Left colon (tissue), 2 donors: ENCODE results near the gene HEPACAM. TPM values are rescaled to one million over a fixed set of nuclear protein-coding genes. Genes with fewer than 3 reads are reported as not detected.

Experiments used
- ATAC-seq: fragments of 200-7000 bp; cut with Tn5 transposase; one replicate; pipeline ENCODE4 v1.9.1; 2020; ENCODE audit warnings: mild to moderate bottlenecking, moderate library complexity
- DNase-seq, 2 donors: peaks; one replicate each; pipeline ENCODE4 v3.0.0-alpha.2; 2020
- intact Hi-C, 2 donors: fragments of 100-400 bp; cut with DNase I in 1 of 2; cut with micrococcal nuclease in 1 of 2; formaldehyde crosslinking; loops; one replicate each; pipeline versions ENCODE4 v1.11.2 to v1.14.0; 2022; cut with DNase I, micrococcal nuclease
- total RNA-seq, 2 donors: library from RNA; stranded (reverse); fragmentation: NEBNext Ultra II Directional; extraction: Animal tissue kit (Norgen Biotek cat#: 25700); gene quantifications; one replicate each; pipeline ENCODE4 v1.2.1, GENCODE V29; 2021
- donor health status: DM: no; HTN: no; CAD: no.
- donor health status: DM: yes; HTN: yes; CAD: no.

Gene HEPACAM
- total RNA-seq, 2 donors from 2014 or later, result 0.14 TPM; not detected in 1

- intact Hi-C loops, result no loop called here
- ATAC-seq (peak; percentile 94), DNase-seq (peak; percentile 88 to 90)
Measured at GRCh38 chr11:124875943-124876817, 59.7 kb downstream of the HEPACAM start.

DNA sequence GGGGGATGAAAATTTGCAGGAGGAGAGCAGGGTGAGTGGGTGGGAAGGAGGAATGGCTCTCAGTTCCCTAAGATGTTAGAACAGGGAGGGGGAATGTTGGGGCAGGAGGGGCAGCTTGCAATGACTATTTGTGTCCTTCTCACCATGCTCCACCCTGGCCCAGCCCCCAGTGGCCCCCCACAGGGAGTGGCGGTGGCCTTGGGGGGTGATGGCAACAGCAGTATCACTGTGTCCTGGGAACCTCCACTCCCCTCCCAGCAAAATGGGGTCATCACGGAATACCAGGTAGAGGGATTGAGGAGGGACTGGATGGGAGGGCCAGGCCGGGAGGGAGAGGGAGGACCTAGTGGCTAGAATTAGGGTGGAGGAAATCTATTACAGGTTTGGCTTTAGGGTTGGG, 60.4 kb downstream of the HEPACAM start:
- intact Hi-C loops, result no loop called here
- DNase-seq (no peak), ATAC-seq (no peak)

DNA sequence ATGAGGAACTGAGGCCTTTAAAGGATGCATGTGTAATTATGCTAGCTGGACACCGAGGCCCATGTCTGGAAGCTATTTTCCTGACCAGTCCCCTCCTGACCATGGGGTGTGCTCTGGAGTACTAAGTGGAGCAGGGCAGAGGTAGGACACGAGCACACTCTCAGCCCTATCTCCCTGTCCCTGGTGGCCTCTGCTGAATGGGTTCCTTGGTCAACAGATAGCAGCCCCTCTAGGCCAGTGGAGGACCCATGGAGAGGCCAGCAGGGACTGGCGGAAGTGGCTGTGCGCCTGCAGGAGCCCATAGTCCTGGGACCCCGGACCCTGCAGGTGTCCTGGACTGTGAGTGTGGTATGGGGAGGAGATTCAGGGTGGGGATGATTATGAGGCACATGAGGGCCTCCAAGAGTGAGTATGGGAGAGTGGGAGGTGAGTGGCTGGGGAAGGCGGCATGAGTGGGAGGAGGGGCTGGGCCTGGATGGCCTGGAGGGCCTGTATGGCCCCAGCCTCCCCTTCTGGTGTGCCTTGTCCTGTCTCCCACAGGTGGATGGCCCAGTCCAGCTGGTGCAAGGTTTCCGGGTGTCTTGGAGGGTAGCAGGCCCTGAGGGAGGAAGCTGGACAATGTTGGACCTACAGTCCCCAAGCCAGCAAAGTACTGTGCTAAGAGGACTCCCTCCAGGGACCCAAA, 61.1 kb downstream of the HEPACAM start:
- ATAC-seq (no peak), DNase-seq (no peak)
- intact Hi-C loops, result no loop called here

GRCh38 chr11:124873951-124874350, 61.9 kb downstream of the HEPACAM start:
- intact Hi-C loops, result no loop called here
- DNase-seq (no peak), ATAC-seq (no peak)

DNA sequence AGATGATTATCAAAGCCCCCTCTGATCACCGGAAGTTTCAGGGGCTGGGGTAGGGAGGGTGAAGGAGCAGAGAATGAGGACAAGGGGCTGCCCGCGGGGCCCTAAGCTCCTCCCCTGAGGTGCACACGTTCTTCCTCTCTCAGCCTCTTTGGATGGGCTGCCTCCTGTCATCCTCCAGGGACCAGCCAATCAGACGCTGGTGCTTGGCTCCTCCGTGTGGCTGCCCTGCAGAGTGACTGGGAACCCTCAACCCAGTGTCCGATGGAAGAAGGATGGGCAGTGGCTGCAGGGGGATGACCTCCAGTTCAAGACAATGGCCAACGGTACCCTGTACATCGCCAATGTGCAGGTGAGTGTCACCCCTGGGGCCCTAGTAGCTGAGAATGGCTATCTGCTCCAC, 63.1 kb downstream of the HEPACAM start:
- intact Hi-C loops, result no loop called here
- ATAC-seq (no peak), DNase-seq (no peak)

DNA sequence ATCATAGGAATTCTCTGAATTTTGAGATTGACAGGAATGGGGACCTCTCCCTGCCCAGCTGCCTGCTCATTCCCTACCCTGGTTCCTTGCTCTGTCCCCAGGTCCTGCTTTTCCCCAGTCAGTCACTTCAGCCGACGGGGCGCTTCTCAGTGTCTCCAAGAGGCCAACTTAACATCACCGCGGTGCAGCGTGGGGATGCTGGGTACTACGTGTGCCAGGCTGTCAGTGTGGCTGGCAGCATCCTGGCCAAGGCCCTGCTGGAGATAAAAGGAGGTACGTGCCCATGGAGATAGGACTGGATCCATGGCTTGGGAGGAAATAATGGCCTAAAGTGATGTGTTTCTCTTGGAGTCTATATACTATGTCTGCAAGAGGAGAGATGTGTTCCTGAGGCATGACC, 63.6 kb downstream of the HEPACAM start:
- intact Hi-C loops, result no loop called here
- no peak for ATAC-seq
- DNase-seq, result no peak

- no peak for ATAC-seq
- intact Hi-C loops, result no loop called here
- no peak for DNase-seq
Measured at GRCh38 chr11:124870430-124870829, 65.4 kb downstream of the HEPACAM start.

DNA sequence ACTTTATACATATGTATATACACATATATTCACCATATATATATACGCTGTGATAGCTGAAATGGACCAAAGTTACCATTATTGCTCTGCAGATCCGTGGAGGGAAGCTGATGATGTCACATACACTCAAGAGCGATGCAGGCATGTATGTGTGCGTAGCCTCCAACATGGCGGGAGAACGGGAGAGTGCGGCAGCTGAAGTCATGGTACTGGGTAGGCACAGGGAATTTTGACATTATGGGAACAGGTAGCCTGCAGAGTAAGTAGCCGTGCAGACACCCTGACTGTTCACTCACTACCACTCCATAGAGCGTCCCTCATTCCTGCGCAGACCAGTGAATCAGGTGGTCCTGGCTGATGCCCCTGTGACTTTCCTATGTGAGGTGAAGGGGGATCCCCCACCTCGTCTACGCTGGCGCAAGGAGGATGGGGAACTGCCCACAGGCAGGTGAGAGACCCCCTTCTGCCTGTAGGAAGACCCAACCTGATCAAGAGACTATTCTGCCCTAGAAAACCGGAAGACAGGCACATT, 65.9 kb downstream of the HEPACAM start:
- no peak for ATAC-seq
- intact Hi-C loops, result no loop called here
- DNase-seq, result no peak

DNA sequence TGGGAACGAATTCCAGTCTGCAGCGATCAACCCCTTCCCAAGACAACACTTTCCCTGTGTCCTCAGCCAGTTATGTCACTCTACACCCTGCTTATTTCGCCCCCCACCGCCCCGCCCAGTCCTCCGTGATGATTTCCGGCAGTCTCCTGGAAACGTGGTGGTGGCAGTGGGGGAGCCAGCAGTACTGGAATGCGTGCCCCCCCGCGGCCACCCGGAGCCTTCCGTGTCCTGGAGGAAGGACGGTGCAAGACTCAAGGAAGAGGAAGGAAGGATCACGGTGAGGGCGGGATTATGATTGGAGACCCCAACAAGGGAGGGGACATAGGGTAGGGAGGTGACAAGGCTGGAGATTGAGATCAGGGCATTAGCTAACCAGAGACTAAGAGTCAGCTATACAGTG, 66.5 kb downstream of the HEPACAM start:
- ATAC-seq (no peak), DNase-seq (no peak)
- intact Hi-C loops, result no loop called here

Other genes starting within 250 kb of the HEPACAM start
- gene NRGN, start 196.1 kb downstream of the HEPACAM start, total RNA-seq, result 1 to 10 TPM; 1.8 to 2.5 TPM
- 100 to 1,000 TPM; 176 to 228 TPM for gene VSIG2, start 183.8 kb downstream of the HEPACAM start, total RNA-seq
- gene ESAM, start 173.8 kb downstream of the HEPACAM start, total RNA-seq, result 1 to 10 TPM; 8.6 to 9.6 TPM
- gene MSANTD2, start 135.6 kb downstream of the HEPACAM start, total RNA-seq, result 1 to 10 TPM; 7.3 to 9.0 TPM
- gene ROBO3, start 70.6 kb downstream of the HEPACAM start, total RNA-seq, result 10 to 100 TPM in 1 of 2 donors, 1 to 10 TPM in 1; 9.2 to 12.0 TPM
- 1 to 10 TPM; 4.3 to 4.8 TPM for gene ROBO4, start 38.2 kb downstream of the HEPACAM start, total RNA-seq
- not detected for gene HEPN1, start 16.8 kb downstream of the HEPACAM start, total RNA-seq
- gene CCDC15, start 18.2 kb upstream of the HEPACAM start, total RNA-seq, result 1 to 10 TPM in 1 of 2 donors, under 1 TPM in 1; 0.53 to 1.2 TPM
- gene SLC37A2, start 127.3 kb upstream of the HEPACAM start, total RNA-seq, result 10 to 100 TPM in 1 of 2 donors, 1 to 10 TPM in 1; 6.3 to 25.8 TPM
- 10 to 100 TPM; 11.3 to 13.3 TPM for gene TMEM218, start 175.6 kb upstream of the HEPACAM start, total RNA-seq
- gene PKNOX2, start 228.7 kb upstream of the HEPACAM start, total RNA-seq, result 1 to 10 TPM in 1 of 2 donors, under 1 TPM in 1; 0.49 to 1.5 TPM